Measurements from ENCODE around the gene HLA-DMB. TPM values are rescaled to one million over a fixed set of nuclear protein-coding genes. Genes with fewer than 3 reads are reported as not detected.

The HLA-DMB gene
- polyA plus RNA-seq, 1 of the 3 experiments (the other 2 are of a cell fraction): not detected

GRCh38 chr6:32967151-32968091 lies 26.6 kb upstream of the HLA-DMB start (continued):
- TF ChIP-seq USF1 (IDR thresholded peaks at IDR 0.05; ENCODE audit: borderline replicate concordance, low read depth) (no peak), SIN3A (IDR thresholded peaks at IDR 0.05; ENCODE audit: borderline replicate concordance, low read depth, low read length) (0 out of 2 replicates have a peak, but pooled peaks have one; percentile 47), TEAD4 (IDR thresholded peaks at IDR 0.05; ENCODE audit: borderline replicate concordance, insufficient read depth) (no peak), IRF3 (IDR thresholded peaks at IDR 0.05; ENCODE audit: low read depth, low read length) (no peak), GATA2 (CRISPR knock-in tag; IDR thresholded peaks at IDR 0.05) (no peak), SMC3 (IDR thresholded peaks at IDR 0.05; ENCODE audit: low read depth, low read length) (peak; percentile 34), RFX5 (IDR thresholded peaks at IDR 0.05; ENCODE audit: low read length) (0 out of 2 replicates have a peak, but pooled peaks have one; percentile 41), TCF12 (IDR thresholded peaks at IDR 0.05) (0 out of 2 replicates have a peak, but pooled peaks have one; percentile 22), REST (IDR thresholded peaks at IDR 0.05; ENCODE audit: low read depth, low read length) (no peak), GABPA (IDR thresholded peaks at IDR 0.05; ENCODE audit: low read depth) (peak; percentile 45; the same call in 1 of the 2 replicates), EP300 (IDR thresholded peaks at IDR 0.05; ENCODE audit: borderline replicate concordance in 1 of 2, low read depth in 1 of 2, low read length in 1 of 2) (no peak), MAX (IDR thresholded peaks at IDR 0.05; ENCODE audit: low read depth) (no peak; the same call in 1 of the 2 replicates), NFIC (IDR thresholded peaks at IDR 0.05; ENCODE audit: borderline replicate concordance) (no peak), USF2 (IDR thresholded peaks at IDR 0.05; ENCODE audit: borderline replicate concordance, low read depth, low read length) (no peak), CHD2 (IDR thresholded peaks at IDR 0.05; ENCODE audit: low read length, partially characterized antibody) (no peak), JUND (IDR thresholded peaks at IDR 0.05) (no peak), PBX3 (IDR thresholded peaks at IDR 0.05) (no peak), RAD21 (IDR thresholded peaks at IDR 0.05; ENCODE audit: low read length) (peak; percentile 58)

Measured in SK-N-SH (cell line).